Midbrain (tissue), 1 donor: ENCODE results near the gene TAS2R39.

Experiments used
- DNase-seq: peaks from one replicate; lab custom pipeline; 2025; lab: John Stamatoyannopoulos, UW

Gene TAS2R39

DNA sequence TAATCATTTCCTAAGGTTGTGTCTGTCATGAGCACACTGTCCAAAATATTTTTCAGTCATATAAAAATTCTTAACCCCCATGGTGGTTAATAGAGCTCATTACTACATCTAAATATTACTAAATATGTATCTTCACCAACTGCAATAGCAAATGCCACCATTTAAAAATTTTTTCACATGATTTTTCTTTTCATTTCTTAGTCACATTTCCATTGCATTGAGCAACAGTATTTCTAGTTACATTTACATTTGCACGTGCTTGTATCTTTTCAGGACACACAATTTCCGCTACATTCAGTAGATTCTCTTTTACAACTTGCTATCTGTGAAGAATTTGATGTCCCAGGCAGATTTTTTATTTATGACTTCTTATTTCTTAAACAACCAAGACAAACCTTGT lies 33.5 kb downstream of the TAS2R39 start:
- no peak for DNase-seq

DNA sequence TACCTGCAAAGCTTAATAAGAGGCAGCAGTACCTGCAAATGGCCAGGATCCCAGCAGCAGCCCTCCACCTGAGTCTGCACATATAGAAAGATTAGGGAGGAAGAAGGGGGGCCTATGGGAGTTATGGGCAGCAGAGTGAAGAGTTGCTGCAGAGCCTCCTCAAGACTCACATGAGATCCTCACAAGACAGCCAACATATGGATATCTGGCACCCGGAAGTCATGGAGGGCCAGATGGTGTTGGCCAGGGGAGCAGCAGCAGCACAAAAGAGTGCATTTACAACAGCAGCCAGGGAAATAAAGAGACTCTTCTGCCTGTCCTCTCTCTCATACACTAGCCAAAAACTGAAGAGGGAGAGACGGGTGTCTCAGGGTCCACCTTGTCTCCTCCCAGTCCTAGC lies 34.6 kb downstream of the TAS2R39 start:
- DNase-seq, result no peak

DNA sequence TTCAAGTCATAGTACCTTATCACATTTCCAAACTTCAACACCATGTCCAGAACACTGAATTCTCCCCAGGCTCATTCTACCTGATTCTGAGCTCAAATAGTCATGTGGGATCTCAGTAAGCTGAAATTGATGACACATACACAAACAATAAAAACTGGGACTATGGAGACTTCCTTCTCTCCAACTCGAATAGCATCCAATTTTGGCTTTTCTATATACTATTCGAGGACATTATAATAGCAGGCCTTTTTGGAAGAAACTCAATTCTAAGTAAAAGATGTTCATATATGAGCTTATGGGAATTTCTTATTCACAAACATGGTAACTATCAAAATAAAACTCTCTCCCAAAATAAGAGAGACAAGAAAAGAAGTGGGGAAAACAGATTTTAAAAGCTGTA lies 38.1 kb downstream of the TAS2R39 start:
- DNase-seq, result no peak

DNA sequence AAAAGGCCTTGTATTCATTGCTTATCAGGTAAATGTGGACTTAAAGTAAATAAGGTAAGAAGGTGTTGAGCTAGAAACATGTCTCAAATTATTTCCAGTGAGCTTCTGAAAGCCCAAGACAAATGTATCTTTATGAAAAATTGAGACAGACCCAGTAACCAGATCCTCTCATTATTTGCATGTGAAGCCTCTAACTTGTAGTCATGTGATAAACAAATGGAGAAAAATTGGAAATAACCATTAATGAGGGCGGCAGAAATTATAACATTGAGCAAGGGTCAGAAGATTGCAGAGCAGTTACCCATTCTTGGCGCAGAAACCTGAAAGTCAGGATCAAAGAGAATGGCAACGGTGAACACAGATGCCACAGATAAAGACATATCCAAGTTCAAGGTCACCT lies 38.5 kb downstream of the TAS2R39 start, which contains the start of gene TAS2R40:
TAS2R40 (plus strand) TSS at position 301 of the 400 bp plus-strand sequence; CDS start at position 343, 42 bp downstream.
- DNase-seq, result no peak

DNA sequence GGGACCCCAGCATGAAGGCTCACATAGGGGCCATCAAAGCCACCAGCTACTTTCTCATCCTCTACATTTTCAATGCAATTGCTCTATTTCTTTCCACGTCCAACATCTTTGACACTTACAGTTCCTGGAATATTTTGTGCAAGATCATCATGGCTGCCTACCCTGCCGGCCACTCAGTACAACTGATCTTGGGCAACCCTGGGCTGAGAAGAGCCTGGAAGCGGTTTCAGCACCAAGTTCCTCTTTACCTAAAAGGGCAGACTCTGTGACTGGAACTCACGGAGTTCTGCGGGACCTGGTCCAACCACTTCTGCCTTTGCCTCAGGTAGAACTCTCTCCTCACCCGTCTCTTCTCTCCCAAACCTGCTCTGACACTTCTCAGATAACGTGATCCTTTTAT lies 39.6 kb downstream of the TAS2R39 start:
- DNase-seq, result no peak

DNA sequence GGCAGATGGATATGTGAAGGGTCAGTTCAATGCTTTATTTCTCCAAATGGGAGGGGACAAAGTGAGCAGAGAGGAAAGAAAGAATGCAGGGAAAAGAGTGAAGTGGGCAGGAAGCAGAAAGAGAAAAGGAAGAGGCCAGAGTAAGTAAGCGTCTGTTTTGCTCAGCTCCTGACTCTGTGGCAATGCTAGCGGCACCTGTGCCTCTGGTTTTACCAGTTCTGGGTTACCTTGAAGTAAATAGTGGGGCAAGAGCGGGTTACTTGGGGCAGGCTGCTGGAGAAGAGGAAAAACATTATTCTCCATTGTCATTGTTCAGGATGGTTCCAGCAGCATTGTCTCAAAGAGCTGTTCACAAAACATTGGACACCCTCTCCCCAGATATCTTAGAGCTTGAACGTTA lies 40.6 kb downstream of the TAS2R39 start:
- DNase-seq, result no peak

DNA sequence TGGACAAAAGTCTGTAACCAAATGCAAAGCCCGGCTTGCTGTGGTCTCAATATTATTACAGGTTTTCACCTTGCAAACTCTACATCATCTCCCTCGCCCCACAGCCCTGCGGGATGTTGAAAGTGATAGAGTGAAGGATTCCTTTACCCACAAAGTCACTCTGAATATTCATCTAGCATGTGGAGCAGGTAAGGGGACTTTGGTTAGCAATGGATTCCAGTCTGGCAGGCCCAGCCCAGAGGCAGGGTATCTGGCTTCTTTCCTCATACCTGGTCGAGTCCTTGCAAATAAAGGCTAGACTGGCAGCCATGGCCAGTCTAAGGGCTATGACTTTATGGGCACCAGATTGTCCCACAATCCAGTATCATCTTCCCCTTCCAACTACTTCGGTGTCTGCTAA lies 41.8 kb downstream of the TAS2R39 start:
- DNase-seq, result no peak

DNA sequence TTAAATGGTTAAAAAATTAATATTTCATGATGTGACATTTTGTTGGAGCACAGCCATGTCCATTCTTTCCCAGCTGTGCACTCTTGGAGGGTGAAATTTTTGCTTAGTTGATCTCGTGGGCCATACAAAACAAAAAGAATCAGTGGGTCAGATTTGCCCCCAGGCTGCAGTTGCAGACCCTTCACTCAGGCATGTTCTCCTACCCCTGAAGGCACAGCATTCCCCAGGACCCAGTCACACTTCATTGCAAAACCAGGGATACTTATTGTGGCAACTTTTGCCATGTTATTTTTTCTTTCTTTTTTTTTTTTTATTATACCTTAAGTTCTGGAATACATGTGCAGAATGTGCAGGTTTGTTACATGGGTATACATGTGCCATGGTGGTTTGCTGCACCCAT lies 44.6 kb downstream of the TAS2R39 start:
- DNase-seq, result no peak

DNA sequence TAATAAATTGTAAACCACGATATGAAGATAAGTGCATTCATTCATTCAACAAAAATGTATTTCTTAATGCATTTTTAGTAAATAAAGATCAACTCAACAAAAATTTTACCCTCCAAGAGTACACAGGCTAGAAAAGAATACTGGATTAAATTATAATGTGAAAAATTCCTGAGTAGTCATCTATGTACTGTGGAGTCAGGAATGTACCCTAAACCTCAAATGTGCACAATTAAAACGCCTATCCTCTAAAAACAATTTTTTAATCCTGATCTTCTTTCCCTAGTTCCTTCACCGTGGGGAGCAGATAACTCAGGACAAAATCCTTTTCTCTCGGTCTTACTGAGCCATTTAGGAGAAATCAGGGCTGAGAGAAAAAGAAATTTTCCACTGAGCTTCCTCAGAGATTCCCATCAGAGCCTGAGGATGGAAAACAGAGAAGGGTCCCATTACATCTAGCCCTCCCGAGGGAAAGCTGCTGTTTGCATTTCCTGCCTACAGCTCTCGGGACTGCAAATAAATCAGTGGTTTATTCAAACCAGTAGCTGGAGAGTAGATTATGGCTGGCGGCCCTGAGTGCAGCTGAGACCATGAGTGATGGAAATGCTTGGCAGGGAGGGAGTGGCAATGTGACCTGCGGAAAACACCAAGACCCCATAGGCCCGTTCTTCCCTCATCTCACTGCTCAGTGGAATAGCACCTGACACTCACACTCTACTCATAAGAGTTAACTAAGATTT lies 46.0 kb downstream of the TAS2R39 start:
- peak; percentile 8 for DNase-seq

DNA sequence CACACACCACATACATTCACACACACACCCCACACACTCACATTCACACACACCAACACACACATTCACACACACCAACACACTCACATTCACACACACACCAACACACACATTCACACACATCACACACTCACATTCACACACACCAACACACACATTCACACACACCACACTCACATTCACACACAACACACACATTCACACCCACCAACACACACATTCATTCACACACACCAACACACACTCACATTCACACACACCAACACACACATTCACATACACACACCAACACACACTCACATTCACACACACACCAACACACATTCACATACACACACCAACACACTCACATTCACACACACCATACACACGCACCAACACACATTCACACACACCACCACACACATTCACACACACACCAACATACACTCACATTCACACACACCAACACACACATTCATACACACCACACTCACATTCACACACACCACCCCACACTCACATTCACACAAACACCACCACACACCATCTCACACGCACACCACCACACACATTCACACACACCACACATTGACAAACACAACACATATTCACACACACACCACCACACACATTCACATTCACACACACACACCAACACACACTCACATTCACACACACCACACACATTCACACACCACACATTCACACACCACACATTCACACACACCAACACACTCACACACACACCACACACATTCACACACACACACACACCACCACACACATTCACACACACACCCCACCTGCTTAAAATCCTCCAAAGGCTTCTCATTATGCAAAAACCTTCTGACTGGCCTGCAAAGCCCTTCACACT lies 47.6 kb downstream of the TAS2R39 start:
- DNase-seq, result no peak
